GM18511 (cell line): ENCODE results near the gene SKI.

ENCODE experiments used
- ATAC-seq: cut with Tn5 transposase; IDR thresholded peaks from one replicate; pipeline ENCODE4 v1.9.1; 2021; ENCODE audit warnings: mild to moderate bottlenecking, moderate library complexity; ENCODE audit not compliant: unreplicated experiment

Gene SKI

DNA sequence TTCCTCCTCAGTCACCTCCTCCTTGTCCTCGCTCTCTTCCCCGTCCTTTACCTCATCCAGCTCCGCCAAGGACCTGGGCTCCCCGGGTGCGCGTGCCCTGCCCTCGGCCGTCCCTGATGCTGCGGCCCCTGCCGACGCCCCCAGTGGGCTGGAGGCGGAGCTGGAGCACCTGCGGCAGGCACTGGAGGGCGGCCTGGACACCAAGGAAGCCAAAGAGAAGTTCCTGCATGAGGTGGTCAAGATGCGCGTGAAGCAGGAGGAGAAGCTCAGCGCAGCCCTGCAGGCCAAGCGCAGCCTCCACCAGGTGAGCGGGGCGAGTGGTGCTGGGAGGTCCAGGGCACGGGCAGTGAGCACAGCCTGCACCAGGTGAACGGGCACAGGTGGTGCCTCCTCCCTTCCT is 76.2 kb downstream of the SKI start:
- no peak for ATAC-seq

DNA sequence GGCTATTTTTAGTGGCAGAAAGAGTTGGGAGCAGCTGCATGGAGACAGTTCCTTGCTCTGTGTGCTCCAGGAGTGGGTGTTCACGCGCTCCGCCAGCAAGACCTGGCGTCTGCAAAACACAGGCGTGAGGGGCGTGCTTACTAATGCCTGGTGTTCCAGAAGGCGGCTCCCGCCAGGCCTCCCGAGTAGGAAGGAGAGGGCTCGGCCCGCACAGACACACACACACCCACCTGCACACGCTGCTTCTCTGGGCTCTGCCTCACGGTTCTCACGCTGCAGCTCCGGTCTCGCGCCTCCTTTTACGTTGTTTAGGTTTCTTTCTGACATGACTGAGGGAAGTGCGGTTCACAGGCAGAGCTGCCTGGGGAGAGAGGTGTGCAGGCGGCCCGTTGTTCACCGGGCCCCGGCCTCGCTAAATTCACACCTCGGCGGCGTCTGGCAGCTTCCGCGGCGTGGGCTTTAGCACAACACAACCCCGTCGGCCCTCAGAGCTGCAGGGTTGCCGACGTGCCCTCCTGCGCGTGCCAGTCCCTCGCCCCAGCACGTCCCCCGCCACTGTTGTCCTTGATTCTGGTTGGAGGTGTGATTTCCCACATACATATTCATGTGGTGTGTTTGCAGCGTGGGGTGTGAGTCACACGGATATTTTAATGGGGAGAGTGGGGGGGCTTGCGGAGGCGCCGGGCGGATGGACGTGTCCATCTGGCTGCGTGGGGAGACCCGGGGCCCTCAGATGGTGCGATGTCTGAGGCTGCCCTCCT is 77.0 kb downstream of the SKI start:
- ATAC-seq: no peak

DNA sequence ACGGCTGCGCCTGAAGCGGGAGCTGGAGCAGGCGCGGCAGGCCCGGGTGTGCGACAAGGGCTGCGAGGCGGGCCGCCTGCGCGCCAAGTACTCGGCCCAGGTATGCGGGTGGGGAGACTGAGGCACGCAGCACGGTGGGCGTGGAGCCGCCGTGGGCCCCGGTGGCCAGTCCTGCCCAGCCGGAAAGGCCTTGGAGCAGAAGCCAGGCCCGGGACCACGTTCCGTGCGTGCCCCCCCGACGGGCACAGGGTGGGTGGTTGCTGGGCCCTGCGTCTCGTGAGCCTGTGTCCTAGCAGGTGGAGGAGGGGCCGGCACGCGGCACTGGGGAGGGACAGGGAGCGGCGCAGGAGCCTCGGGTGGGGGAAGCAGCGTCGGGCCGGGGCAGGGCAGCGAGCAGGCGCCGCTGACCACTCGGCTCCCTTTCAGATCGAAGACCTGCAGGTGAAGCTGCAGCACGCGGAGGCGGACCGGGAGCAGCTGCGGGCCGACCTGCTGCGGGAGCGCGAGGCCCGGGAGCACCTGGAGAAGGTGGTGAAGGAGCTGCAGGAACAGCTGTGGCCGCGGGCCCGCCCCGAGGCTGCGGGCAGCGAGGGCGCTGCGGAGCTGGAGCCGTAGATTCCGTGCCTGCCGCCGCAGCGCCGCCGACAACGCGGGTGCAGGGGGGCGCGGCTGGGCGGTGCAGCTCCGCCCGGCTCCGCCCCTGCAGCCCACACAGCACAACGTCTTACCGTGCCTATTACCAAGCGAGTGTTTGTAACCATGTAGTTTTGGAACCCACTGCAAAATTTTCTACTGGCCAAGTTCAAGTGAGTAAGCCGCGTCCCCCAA is 78.2 kb downstream of the SKI start:
- no peak for ATAC-seq

DNA sequence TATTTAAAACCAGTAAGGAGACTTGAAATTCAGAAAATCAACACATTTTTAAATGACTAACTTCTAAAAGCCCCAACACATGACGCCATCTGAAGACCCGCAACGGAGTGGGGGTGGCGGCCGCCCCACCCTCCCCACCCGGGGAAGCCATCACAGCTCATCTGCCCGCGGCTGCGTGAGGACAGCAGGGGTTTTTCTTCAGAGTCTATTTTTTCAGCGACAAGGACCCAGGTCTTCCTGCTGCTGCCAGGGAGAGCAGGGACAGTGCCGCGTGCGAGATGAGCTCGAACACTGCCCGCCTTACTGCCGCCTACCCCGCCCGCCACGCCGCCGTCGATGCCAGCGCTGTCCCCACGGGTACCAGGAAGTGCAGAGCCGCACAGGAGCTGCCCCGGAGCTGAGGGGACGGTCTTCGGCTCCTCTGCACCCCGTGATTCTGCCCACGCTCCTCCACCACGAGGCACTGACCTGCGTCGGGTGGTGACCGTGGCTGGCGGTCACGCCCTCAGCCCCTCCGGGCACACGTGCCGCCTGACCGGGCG is 79.0 kb downstream of the SKI start:
- ATAC-seq: no peak

DNA sequence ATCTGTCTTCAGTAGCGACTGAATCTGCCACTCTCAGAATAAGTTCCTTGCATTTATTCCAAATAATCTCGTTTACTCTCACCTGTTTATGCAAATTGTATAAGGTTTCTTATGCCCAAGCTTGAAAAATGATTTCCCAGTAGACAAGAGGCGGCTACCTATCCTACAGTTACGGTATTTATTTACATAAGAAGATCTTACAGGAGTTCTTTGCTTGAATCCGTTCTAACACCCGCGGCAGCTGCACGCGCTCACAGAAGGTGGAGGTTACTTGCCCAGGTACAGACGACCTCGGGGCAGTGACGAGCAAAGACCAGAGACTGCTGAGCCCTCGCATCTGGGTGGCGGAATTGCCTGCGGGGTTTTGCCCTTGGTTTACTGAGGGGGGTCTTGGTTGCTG is 79.9 kb downstream of the SKI start:
- no peak for ATAC-seq

DNA sequence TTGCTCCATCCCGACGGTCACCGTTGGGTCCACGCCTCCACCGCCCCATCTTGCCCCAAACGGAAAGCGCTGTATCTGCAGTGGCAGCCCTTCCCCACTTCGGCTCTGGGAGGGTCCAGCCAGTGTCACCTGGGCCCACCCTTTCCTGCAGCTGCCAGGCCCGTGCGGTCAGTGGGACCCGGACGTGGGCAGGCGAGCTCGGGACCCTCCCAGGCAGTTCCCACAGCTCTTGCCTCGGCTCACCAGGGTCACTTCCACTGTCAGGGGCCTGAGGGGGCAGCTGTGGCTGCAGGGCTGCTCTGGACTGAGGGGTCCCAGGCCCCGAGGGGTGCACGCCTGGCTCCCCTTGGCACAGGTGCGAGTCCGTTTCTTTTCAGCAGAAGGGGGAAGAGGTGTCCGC is 80.7 kb downstream of the SKI start:
- no peak for ATAC-seq

DNA sequence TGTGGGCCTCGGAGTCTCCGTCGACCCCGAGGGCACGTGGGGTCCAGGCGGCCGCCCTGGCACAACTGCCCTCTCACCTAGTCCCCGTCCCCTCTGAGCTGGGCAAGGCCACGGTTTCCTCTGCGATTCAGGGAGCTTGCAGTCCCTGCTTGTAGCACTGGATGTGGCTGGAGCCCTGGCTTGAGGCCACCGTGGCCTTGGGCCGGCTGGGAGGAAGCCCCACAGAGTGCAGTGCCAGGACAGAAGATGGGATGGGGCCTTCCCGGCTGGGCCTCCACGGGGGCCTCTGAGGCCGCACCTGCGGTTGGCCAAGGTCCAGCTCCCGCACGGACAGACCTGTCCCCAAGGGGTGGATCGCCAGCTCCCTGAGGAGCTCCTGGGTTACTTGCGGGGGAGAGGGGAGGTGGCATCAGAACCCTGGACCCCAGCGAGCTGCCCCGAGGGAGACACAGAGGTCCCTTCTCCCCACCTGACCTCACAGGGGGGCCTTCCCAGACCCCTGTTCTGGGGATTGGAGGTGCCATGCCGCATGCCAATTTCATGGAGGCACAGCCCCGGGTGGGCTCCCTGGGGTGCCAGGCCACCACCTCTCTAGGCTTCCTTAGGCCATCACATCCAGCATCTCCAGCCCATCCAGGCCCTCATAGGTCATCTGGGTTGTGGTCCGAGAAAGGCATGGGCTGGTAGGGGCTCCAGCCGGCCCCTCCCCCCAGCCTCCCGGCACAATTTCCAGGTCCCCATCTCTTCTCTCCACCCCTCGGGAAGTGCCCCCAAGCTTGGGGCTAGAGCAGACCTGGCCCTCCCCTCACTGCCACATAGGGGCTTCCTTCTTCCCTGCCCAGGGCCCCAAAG is 82.4 kb downstream of the SKI start:
- ATAC-seq: no peak

DNA sequence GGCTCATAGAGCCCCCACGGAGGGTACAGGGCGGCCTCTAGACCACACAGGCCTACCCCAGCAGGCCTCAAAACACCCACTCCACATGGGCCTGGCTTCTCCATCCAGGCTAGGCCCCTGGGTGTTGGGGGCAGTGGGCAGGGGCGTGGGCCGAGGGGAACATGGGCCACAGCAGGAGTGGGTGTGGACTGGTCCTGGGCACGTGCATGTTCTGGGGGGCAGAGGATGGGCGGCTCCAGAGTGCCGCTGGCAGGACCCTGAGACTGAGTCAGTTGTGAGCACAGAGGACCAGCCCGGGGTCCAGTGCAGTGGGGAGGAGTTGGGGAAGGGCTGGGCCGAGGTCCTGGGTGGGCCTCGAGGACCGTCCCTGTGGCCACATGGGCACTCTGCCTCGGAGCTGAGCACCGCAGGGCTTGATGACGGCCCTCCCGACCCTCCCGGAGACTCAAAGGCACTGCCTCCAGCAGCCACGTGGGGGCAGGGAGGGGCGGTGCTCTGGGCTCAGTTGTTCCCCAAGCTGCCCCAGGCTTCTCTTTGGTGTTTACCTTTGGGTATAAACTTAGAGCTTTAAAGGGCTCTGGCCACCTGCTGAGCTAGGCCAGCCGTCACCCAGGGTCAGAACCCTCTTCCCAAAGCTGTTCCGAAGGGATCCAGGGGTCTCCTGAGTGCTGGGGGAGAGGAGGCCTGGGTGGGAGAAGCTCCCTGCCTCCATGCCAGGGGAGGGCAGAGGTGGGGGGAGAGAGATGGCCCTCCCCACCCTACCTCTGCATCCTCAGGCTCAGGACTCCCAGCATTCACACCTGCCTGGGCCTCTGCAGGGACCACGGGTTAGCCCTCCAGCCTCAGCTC is 83.3 kb downstream of the SKI start:
- ATAC-seq: no peak

DNA sequence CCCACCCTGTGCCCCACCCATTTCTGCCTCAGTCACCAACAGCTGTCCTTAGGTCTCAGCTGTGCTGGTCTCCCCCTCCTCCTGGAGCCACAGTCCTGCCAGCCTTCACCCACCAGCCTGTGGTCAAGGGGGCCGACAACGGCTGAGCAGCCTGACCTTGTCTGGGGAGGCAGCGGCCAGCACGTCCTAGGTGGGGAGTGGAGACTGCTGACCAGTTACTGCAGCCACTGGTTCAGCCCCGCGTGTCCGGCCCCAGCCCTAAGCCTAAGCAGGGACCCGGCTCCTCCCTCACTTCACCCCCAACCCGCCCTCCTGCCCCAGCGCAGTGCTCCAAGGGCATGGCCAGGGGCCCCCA is 84.0 kb downstream of the SKI start:
- ATAC-seq: no peak

DNA sequence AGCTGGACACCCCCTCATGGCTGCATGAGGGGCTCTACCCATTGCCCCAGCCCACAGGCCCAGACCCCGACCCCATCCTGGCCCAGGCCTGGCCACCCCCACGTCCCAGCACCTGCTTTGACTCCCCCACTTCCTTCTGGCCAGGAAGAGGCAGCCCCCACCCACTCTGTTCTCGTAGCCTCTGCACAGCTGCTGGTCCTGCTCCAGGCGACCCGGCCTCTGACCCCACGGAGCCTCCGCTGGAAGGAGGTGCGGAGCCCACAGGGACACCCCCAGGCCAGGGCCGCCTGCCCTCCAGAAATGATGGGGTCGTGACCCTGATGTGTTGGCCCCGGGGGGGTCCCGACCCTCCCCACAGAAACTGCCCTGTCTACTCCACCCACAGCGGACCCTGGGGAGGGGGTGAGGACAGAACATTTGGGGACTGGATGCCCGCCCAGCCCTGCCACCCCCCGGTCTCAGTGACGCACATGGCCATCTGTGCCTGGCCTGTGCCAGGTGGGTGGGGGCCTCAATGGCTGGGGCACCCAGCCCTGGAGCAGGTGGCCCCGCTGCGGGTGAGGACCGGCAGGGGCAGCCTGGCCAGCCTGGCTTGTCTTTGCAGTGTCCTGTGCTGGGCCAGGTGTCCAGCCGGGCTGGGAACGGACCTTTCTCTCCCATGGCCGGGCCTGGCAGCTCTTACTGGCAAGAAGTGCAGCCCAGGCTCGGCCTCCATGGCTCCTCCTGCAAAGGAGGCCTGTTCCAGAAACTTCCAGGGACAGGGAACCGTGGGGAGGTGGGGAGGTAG is 84.6 kb downstream of the SKI start:
- no peak for ATAC-seq

DNA sequence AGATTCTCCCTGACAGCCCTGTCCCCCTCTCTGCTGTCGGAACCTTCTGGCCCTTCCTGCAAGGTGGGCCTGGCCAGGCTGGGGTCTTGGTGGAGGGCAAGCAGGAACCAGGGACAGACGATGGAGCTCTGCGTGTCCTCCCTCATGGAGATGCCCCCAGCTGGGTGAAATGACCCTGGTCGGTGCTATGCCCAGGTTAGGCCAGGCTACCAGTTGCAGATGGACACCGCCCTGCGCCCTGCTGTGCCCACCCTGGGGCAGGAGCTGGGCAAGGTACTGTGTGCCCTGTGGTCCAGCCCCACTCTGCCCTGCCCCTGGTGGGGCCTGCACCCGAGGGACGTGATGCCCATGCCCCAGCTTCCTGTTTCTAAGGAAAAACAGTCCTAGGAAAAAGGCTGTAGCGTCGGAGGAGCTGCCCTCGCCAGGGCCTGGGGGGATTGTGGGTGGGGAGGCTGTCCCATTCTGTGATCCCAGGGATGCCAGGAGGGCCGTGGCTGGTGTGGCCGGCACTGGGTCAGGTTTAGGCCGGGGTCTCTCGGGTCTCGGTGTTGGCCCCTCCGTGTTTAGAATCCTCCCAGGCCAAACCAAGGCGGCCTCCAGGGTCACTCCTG is 85.6 kb downstream of the SKI start:
- no peak for ATAC-seq

DNA sequence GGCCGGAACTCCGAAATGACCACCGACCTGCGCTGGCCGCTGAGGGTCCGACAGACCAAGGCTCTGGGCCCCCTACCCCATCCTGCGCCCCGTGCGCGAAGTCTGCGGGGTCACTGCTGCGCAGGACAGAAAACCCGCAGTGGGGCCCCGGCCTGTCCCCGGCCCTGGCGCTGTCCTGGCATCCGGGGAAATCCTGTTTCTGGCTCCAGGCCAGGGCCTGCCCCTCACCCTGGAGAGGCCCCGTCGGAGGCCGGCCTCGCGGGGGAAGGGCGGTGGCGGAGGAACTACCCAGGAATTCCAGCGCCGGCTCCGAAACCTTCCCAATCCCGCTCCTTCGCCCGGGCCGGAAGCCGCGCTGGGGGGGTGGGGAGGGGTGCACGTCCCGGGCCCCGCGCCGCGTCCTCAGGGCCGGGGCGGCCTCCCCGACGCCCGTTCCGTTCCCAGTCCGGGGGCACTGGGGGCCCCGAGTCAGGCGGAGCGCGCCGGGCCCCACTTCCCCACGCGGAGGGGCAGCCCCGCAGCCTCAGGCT is 86.2 kb downstream of the SKI start:
- no peak for ATAC-seq

DNA sequence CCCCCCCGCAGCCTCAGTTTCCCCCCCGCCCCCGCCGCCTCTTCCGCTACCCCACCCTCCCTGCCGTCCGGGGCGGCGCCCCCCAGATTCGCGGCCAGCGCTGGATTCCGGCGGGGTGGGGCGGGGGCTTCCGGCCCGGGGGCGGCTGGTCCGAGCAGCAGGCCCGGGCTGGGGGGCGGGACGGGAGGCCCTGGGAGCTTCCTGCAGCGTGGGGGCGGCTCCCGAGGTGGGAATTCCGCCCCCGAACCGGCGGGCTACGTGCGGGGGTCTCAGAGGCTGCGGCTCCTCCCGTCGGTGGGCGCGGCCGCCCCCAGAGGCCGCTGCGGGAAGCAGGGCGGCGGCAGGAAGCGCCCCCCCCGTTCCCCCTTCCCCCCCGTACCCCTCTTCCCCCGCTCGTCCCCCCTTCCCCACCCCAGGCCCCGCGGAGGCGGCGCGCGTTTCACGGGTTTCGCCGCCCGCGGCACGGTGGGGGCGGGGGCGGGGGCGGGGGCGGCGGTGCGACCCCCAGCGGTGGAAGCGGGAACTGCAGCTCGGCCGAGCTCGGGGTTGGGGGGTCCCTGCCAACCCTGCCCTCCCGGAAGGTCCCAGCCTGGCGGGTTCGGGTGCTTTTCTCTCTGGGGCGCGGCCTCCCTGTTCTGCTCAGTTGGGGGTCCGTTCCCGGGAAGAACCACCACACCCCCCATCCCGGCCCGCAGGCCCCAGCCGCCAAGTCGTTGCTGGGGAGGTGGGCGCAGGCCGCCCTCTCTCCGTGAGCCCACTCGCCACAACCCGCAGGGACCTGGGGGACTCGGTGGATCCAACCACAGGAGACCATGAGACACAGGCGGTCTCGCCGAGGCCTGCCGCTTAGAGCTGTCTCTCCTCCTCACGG is 86.9 kb downstream of the SKI start:
- no peak for ATAC-seq

DNA sequence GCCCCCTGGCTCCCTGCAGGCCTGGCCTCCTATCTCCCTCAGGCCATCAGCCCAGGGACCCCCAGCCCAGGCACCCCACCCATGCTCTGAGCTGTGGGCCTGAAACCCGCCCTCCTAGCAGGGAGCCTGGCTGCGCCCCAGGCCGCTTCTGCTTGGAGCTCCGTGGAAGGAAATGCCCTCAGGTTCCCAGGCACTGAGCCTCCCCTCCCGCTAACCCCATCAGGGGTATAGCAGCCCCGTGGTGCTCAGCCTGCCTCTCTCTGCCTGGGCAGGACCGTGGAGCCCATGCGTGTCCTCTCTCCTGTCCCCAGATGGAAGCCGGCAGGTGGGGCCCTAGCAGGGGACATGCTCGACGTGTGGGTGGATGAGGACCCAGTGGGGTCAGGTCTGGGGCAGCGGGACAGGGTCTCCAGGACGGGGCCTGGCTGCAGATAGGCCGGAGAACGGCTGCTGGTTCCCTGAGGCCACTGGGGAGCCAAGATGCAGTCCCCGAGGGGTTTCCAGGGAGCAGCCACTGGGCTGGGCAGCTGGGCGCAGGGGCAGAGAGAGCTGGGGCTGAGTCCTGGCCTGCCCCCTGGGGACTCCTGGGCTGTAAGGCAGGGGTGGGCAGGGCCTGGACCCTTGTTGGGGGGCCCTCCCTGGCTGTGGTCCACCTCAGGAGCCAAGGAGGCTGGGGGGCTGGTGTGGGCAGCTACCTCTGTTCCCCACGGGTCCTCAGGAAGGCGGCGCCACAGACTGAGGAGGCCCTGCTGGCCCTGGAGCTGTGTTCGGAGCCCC is 87.7 kb downstream of the SKI start:
- no peak for ATAC-seq

DNA sequence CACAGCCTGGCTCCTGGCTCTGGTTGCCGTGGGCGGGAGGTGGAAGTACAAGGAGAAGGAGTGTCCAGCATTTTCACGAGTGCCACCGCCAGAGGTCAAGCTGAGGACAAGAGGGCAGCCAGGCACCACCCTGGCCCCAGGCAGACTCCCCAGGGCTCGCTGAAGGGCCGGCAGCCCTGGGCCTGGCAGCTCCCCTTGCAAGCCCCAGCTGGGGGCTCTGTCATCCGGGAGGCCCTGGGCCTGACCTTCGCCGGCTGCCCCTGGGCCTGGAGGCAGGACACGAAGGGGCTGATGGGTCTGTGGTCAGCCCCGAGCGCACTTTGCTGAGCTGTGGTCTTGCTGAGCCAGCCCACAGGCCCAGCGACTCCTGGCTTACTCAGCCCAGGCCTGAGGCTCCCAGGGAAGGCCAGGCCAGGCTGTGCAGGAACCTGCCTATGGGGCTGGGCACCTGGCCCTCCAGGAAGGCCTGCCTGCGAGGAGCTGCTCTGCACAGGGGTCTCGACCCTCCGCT is 88.4 kb downstream of the SKI start:
- ATAC-seq: no peak

DNA sequence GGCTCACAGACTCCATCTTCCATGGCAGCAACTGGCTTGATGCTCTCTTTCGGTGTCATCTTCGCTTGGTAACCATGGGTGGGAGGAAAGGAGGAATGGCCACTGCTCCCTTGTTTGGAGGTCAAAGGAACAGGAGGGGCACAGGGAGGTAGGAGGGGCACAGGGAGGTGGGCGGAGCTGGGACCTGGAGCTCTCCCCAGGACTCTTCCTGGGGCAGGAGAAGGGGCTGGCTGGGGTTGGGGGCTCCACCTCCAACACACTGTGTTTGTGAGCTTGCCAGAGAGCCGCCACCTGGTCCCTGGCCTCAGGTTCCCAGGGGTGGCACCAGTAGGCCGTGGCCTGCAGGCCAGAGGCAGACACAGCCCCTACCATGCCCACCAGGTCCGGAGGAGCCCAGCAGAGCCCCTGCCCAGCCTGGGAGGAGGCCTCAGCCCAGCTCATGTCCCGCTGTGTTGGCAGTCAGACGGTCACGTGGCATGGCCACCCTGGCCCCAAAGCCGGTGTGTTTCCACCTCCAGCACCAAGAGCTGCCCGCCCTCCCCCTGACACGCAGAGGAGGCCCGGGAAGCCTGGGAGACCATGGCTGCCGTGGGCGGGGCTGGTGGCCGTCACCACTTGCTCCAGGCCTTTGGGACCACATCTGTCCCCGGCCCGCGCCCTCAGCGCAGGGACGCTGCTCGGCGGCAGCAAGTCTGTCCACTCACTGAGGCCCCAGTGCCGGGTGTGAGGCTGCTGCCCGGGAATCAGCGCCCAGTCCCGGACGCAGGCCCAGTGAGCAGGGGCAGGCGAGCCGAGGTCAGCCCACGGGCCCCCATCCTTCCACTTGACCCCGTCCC is 89.3 kb downstream of the SKI start:
- no peak for ATAC-seq
